Measurements from ENCODE around the gene DACH2. TPM values are rescaled to one million over a fixed set of nuclear protein-coding genes. Genes with fewer than 3 reads are reported as not detected.

The DACH2 gene
- total RNA-seq, 1 donor from 2014 or later = 0.11 TPM

GRCh38 chrX:86436116-86436515 is 287.9 kb downstream of the DACH2 start:
- Histone ChIP-seq H3K27me3 (no peaks in the 10 kb centered on the region), H3K79me2 (ENCODE audit: low read depth) (no peaks in the 10 kb centered on the region), H3K4me2 (no peak overlapping the region), H3K9ac (no peak overlapping the region), H4K20me1 (ENCODE audit: low read depth) (no peaks in the 10 kb centered on the region), H3K4me1 (no peaks in the 10 kb centered on the region), H3K9me3 (ENCODE audit: low read depth) (peaks cover 3% of the 10 kb centered on the region), H3F3A (ENCODE audit: low read depth) (no peaks in the 10 kb centered on the region), H2AFZ (replicated peaks) (no peak overlapping the region), H3K27ac (no peak overlapping the region), H3K36me3 (no peaks in the 10 kb centered on the region), H3K4me3 (no peak overlapping the region)
- Mint-ChIP-seq H3K4me1 (no peaks in the 10 kb centered on the region), H3K9me3 (no peaks in the 10 kb centered on the region), H3K27me3 (ENCODE audit: insufficient read depth, low read depth) (no peaks in the 10 kb centered on the region), H3K27ac (no peak overlapping the region), H3K36me3 (no peaks in the 10 kb centered on the region), H3K4me3 (no peak overlapping the region)
- DNase-seq (ENCODE audit: low spot score) = no peak
- TF ChIP-seq CTCF (IDR thresholded peaks at IDR 0.05) (no peak), EZH2phosphoT487 (IDR thresholded peaks at IDR 0.05) (no peak), EZH2 (IDR thresholded peaks at IDR 0.05) (no peak)

GRCh38 chrX:86455495-86455894 is 307.2 kb downstream of the DACH2 start:
- Histone ChIP-seq H3K79me2 (ENCODE audit: low read depth) (no peaks in the 10 kb centered on the region), H3K4me1 (no peaks in the 10 kb centered on the region), H2AFZ (replicated peaks) (peak overlapping the region; percentile 17), H3K9ac (no peak overlapping the region), H3K9me3 (ENCODE audit: low read depth) (no peaks in the 10 kb centered on the region), H4K20me1 (ENCODE audit: low read depth) (no peaks in the 10 kb centered on the region), H3K4me3 (no peak overlapping the region), H3F3A (ENCODE audit: low read depth) (no peaks in the 10 kb centered on the region), H3K36me3 (no peaks in the 10 kb centered on the region), H3K27me3 (no peaks in the 10 kb centered on the region), H3K4me2 (no peak overlapping the region), H3K27ac (no peak overlapping the region)
- Mint-ChIP-seq H3K36me3 (no peaks in the 10 kb centered on the region), H3K27ac (no peak overlapping the region), H3K9me3 (peaks cover 7% of the 10 kb centered on the region), H3K4me1 (no peaks in the 10 kb centered on the region), H3K27me3 (ENCODE audit: insufficient read depth, low read depth) (no peaks in the 10 kb centered on the region), H3K4me3 (no peak overlapping the region)
- peak; percentile 27 for DNase-seq (ENCODE audit: low spot score)
- no peak for TF ChIP-seq EZH2 (IDR thresholded peaks at IDR 0.05)
- TF ChIP-seq EZH2phosphoT487 (IDR thresholded peaks at IDR 0.05) = no peak
- no peak for TF ChIP-seq CTCF (IDR thresholded peaks at IDR 0.05)

GRCh38 chrX:86460760-86461159 is 312.5 kb downstream of the DACH2 start:
- no peak for DNase-seq (ENCODE audit: low spot score)
- no peak overlapping the region for H3K4me2 ChIP-seq
- no peak overlapping the region for H3K27ac ChIP-seq
- H3K4me1 Mint-ChIP-seq = no peaks in the 10 kb centered on the region
- no peaks in the 10 kb centered on the region for H3K27me3 ChIP-seq
- no peak overlapping the region for H2AFZ ChIP-seq (replicated peaks)
- H3K4me1 ChIP-seq = no peaks in the 10 kb centered on the region
- H3K36me3 ChIP-seq = no peaks in the 10 kb centered on the region
- no peaks in the 10 kb centered on the region for H3F3A ChIP-seq (ENCODE audit: low read depth)
- no peaks in the 10 kb centered on the region for H3K9me3 ChIP-seq (ENCODE audit: low read depth)
- no peak for TF ChIP-seq EZH2 (IDR thresholded peaks at IDR 0.05)
- TF ChIP-seq CTCF (IDR thresholded peaks at IDR 0.05) = no peak
- TF ChIP-seq EZH2phosphoT487 (IDR thresholded peaks at IDR 0.05) = no peak
- no peaks in the 10 kb centered on the region for H3K79me2 ChIP-seq (ENCODE audit: low read depth)
- no peak overlapping the region for H3K27ac Mint-ChIP-seq
- no peak overlapping the region for H3K9ac ChIP-seq
- H3K4me3 Mint-ChIP-seq = no peak overlapping the region
- H3K9me3 Mint-ChIP-seq = peaks cover 5% of the 10 kb centered on the region
- H3K36me3 Mint-ChIP-seq = no peaks in the 10 kb centered on the region
- no peak overlapping the region for H3K4me3 ChIP-seq
- H4K20me1 ChIP-seq (ENCODE audit: low read depth) = no peaks in the 10 kb centered on the region
- H3K27me3 Mint-ChIP-seq (ENCODE audit: insufficient read depth, low read depth) = no peaks in the 10 kb centered on the region

All from neural progenitor cell (in vitro differentiated cells).